Progenitor cell of endocrine pancreas (in vitro differentiated cells): ENCODE measurements around the gene DSG4. TPM values are rescaled to one million over a fixed set of nuclear protein-coding genes. Genes with fewer than 3 reads are reported as not detected.

Experiments
- DNase-seq: peaks from one replicate; pipeline ENCODE4 v3.0.0; 2021; ENCODE audit warnings: low spot score; ENCODE audit not compliant: unreplicated experiment
- H3K27ac Mint-ChIP-seq: 2 replicates; pipeline ENCODE4 v1.8.0; 2021; ENCODE audit warnings: mild to moderate bottlenecking, moderate library complexity, mixed read lengths
- H3K27me3 Mint-ChIP-seq: 2 replicates; pipeline ENCODE4 v1.8.0; 2021; ENCODE audit warnings: mixed read lengths
- H3K36me3 Mint-ChIP-seq: 2 replicates; pipeline ENCODE4 v1.8.0; 2022; ENCODE audit warnings: mixed read lengths; ENCODE audit not compliant: insufficient read depth
- H3K4me1 Mint-ChIP-seq: 2 replicates; pipeline ENCODE4 v1.8.0; 2021; ENCODE audit warnings: low read depth, mixed read lengths
- H3K4me3 Mint-ChIP-seq: 2 replicates; pipeline ENCODE4 v1.8.0; 2021; ENCODE audit warnings: low read depth, mild to moderate bottlenecking, moderate library complexity, mixed read lengths
- H3K9me3 Mint-ChIP-seq: 2 replicates; pipeline ENCODE4 v1.8.0; 2021; ENCODE audit warnings: low read depth, mixed read lengths
- CTCF ChIP-seq: fragments of 200-600 bp; sonication (generic); IDR thresholded peaks from one replicate; pipeline ENCODE4 v1.5.0; 2021; ENCODE audit warnings: antibody characterized with exemption, mild to moderate bottlenecking; ENCODE audit not compliant: unreplicated experiment
- total RNA-seq: library from RNA; stranded (reverse); gene quantifications from 2 replicates; pipeline ENCODE4 v1.2.1, GENCODE V29; 2021

The DSG4 gene
- total RNA-seq, 1 donor from 2014 or later = not detected

DNA sequence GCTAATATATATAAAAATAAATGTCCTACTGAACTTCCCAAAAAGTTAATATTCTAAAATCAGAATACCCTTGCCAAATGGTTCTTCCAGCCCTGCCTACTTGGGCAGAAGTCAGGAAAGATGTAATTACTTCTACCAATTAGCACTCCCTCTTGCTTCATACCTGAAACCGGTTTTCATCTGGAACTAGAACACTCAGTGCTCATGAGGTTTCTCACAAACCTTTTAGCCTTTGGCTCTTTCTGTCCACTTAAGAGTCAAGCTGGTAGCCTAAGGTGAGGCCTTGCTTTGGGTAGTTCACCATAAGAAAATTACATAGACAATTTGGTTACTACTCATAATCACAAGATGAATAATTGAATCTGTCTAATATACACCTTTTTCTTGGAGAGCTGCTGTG is 75.0 kb downstream of the DSG4 start:
- no peaks in the 10 kb centered on the region for H3K36me3 Mint-ChIP-seq
- no peaks in the 10 kb centered on the region for H3K9me3 Mint-ChIP-seq
- no peak overlapping the region for H3K4me3 Mint-ChIP-seq
- H3K27me3 Mint-ChIP-seq = no peaks in the 10 kb centered on the region
- H3K4me1 Mint-ChIP-seq = no peaks in the 10 kb centered on the region
- no peak for TF ChIP-seq CTCF
- no peak overlapping the region for H3K27ac Mint-ChIP-seq
- no peak for DNase-seq

DNA sequence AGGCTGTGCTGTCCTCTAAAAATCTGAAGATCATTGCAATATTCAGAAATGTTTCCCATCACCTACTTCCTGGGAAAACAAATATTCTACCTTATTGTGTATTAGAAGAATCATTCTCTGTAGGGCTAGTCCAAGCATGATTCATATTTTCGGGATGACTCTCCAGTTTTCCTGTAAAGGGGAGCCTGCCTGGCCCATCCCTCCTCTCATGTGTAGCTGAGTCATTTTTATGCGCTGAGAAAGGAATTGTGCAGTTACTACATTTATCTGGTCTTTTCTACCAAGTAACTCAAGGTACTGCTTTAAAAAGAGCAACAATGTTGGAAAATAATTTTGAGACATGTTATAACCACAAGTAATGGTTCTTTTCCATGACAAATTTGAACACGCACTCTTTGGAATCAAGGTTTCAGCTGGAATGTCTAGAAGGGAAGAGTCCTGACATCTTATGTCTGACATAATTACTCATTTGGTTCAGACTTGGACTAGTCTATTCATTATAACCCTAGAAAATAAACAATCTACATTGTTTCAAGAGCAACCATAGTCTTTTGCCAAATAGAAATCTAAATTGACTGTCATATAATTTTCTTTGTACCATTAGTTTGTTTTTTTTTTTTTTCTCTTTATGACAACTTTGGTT is 77.6 kb downstream of the DSG4 start:
- TF ChIP-seq CTCF = no peak

More for the DNA sequence above, 77.6 kb downstream of the DSG4 start:
- Mint-ChIP-seq H3K4me3 (no peak overlapping the region), H3K27me3 (no peaks in the 10 kb centered on the region), H3K4me1 (no peaks in the 10 kb centered on the region), H3K27ac (no peak overlapping the region), H3K9me3 (no peaks in the 10 kb centered on the region), H3K36me3 (no peaks in the 10 kb centered on the region)
- no peak for DNase-seq

Other genes starting within 250 kb of the DSG4 start
- gene DSC1, start 213.9 kb upstream of the DSG4 start, total RNA-seq = not detected in 2 replicates
- gene DSG1, start 58.6 kb upstream of the DSG4 start, total RNA-seq = not detected in 2 replicates
- not detected in 2 replicates for gene DSG3, start 71.0 kb downstream of the DSG4 start, total RNA-seq
- gene DSG2, start 121.4 kb downstream of the DSG4 start, total RNA-seq = 119 and 120 TPM in 2 replicates
- gene TTR, start 215.1 kb downstream of the DSG4 start, total RNA-seq = 150 and 157 TPM in 2 replicates